HCT116 (cell line): Measurements from ENCODE around the gene P4HB. TPM values are rescaled to one million over a fixed set of nuclear protein-coding genes. Genes with fewer than 3 reads are reported as not detected.
A peak's percentile ranks its signal among the peaks of the same experiment; 100 is the strongest.

Experiments
- ATAC-seq: fragments of 200-7000 bp; cut with Tn5 transposase; 2 replicates; pipeline ENCODE4 v1.9.1; 2020; ENCODE audit warnings: mild to moderate bottlenecking, moderate library complexity
- BruUV-seq: library from RNA; stranded (reverse); fragments of 400-500 nt; replicated peaks from 2 replicates; lab custom pipeline; 2021; lab: Mats Ljungman, UMichigan
- CTCF ChIA-PET: fragments of 300-600 bp; sonication (Branson Sonifier 250); formaldehyde crosslinking; loops from one replicate; lab custom pipeline; 2021; ENCODE audit warnings: antibody characterized with exemption; lab: Charles Lee
- POLR2A ChIA-PET: fragments of 300-600, 350-600 bp; sonication (Branson Sonifier 250); formaldehyde crosslinking; loops from one replicate; lab custom pipeline; 2021; ENCODE audit warnings: antibody characterized with exemption; lab: Charles Lee
- RAD21 ChIA-PET, 2 experiments: fragments of 300-600 bp; sonication (Branson Sonifier 250); formaldehyde crosslinking; loops; one replicate each; lab custom pipeline; 2023; ENCODE audit warnings: low total read pairs in 2 of 2; ENCODE audit not compliant: uncharacterized antibody in 2 of 2, unreplicated experiment in 2 of 2, low non-redundant PET in 1 of 2; lab: Charles Lee
- DNase-seq: peaks from one replicate; pipeline ENCODE4 v3.0.0-alpha.2; 2010; ENCODE audit warnings: low read depth, low spot score
- H2AFZ ChIP-seq: fragments of 200-600 bp; shearing (Covaris generic), sonication (generic); 2 replicates; pipeline ENCODE4 v1.6.1; 2017; ENCODE audit warnings: low read depth, mixed run types, mixed read lengths, antibody characterized with exemption, low read length; ENCODE audit not compliant: poor library complexity, severe bottlenecking
- H3K27ac ChIP-seq: 2 replicates; pipeline ENCODE4 v1.5.1; 2012; ENCODE audit warnings: low read depth, low read length
- H3K27me3 ChIP-seq: fragments of 200-600 bp; sonication (generic); 2 replicates; pipeline ENCODE4 v1.6.1; 2016; ENCODE audit warnings: mixed run types, low read length, mixed read lengths; ENCODE audit not compliant: insufficient read depth
- H3K36me3 ChIP-seq, 2 experiments: fragments of 200-500 bp in 1 of 2; fragments of 200-600 bp in 1 of 2; sonication (Bioruptor generic) in 1 of 2; sonication (generic) in 1 of 2; 2 replicates each; pipeline versions ENCODE4 v1.5.1 to v1.6.1; 2014 to 2016; ENCODE audit warnings: low read length in 2 of 2, inconsistent platforms in 1 of 2, mixed read lengths in 1 of 2, mixed run types in 1 of 2; ENCODE audit not compliant: insufficient read depth in 2 of 2, control insufficient read depth in 1 of 2
- H3K4me1 ChIP-seq, 2 experiments: fragments of 200-600 bp in 1 of 2; sonication (generic) in 1 of 2; 2 replicates each; pipeline versions ENCODE4 v1.5.1 to v1.6.1; 2012 to 2017; ENCODE audit warnings: low read length in 2 of 2, inconsistent platforms in 1 of 2, mild to moderate bottlenecking in 1 of 2, mixed read lengths in 1 of 2, mixed run types in 1 of 2, moderate library complexity in 1 of 2; ENCODE audit not compliant: insufficient read depth in 2 of 2, control insufficient read depth in 1 of 2
- H3K4me2 ChIP-seq: fragments of 200-600 bp; sonication (generic); 2 replicates; pipeline ENCODE4 v1.6.1; 2017; ENCODE audit warnings: mixed run types, low read length, mixed read lengths
- H3K4me3 ChIP-seq, 2 experiments: fragments of 200-600 bp in 1 of 2; sonication (generic) in 1 of 2; replicated peaks in 1 of 2; 2 replicates each; pipeline ENCODE4 v1.5.1; 2011 to 2016; ENCODE audit warnings: low read length in 2 of 2, control low read depth in 1 of 2, low read depth in 1 of 2, mild to moderate bottlenecking in 1 of 2, mixed read lengths in 1 of 2, mixed run types in 1 of 2
- H3K79me2 ChIP-seq: fragments of 200-600 bp; sonication (generic); 2 replicates; pipeline ENCODE4 v1.6.1; 2017; ENCODE audit warnings: mild to moderate bottlenecking, mixed run types, low read length, moderate library complexity, mixed read lengths; ENCODE audit not compliant: insufficient read depth
- H3K9ac ChIP-seq: fragments of 200-600 bp; sonication (generic); 2 replicates; pipeline ENCODE4 v1.6.1; 2016; ENCODE audit warnings: low read length, mixed read lengths
- H3K9me2 ChIP-seq: fragments of 200-600 bp; sonication (generic), shearing (Covaris generic); 2 replicates; pipeline ENCODE4 v1.6.1; 2017; ENCODE audit warnings: mixed run types, mild to moderate bottlenecking, moderate library complexity; ENCODE audit not compliant: insufficient read depth
- H3K9me3 ChIP-seq, 2 experiments: fragments of 200-500 bp in 1 of 2; fragments of 200-600 bp in 1 of 2; sonication (Bioruptor generic) in 1 of 2; sonication (generic) in 1 of 2; 2 replicates each; pipeline ENCODE4 v1.6.1; 2014 to 2017; ENCODE audit warnings: low read length in 2 of 2, mixed read lengths in 2 of 2, inconsistent platforms in 1 of 2, low read depth in 1 of 2, mild to moderate bottlenecking in 1 of 2, mixed run types in 1 of 2, moderate library complexity in 1 of 2; ENCODE audit not compliant: control insufficient read depth in 1 of 2, insufficient read depth in 1 of 2
- H4K20me1 ChIP-seq: fragments of 200-600 bp; sonication (generic), shearing (Covaris generic); 2 replicates; pipeline ENCODE4 v1.6.1; 2017; ENCODE audit warnings: mixed run types, mild to moderate bottlenecking, moderate library complexity; ENCODE audit not compliant: insufficient read depth
- ELF1 ChIP-seq: IDR thresholded peaks from 2 replicates; pipeline ENCODE4 v1.6.1; 2012; ENCODE audit warnings: low read depth, borderline replicate concordance
- ZFX ChIP-seq: fragments of 450-650 bp; IDR thresholded peaks from 2 replicates; pipeline ENCODE4 v1.6.1; 2017
- intact Hi-C: fragments of 100-400 bp; cut with micrococcal nuclease; formaldehyde crosslinking; loops from 2 replicates; pipeline ENCODE4 v1.10.0; 2022
- total RNA-seq: library from RNA; stranded (reverse); gene quantifications from one replicate; pipeline ENCODE4 v1.2.1, GENCODE V29; 2021; ENCODE audit not compliant: unreplicated experiment
- TF ChIP-seq, protein P1 (sequence below), 3 experiments: fragments of 200-600 bp in 1 of 3; sonication (generic) in 1 of 3; IDR thresholded peaks in 2 of 3; conservative IDR thresholded peaks in 1 of 3; 2 replicates each; pipeline ENCODE4 v1.5.1; 2012 to 2017; ENCODE audit warnings: low read depth in 2 of 3, low read length in 2 of 3, antibody characterized with exemption in 1 of 3, borderline replicate concordance in 1 of 3, control low read depth in 1 of 3, mild to moderate bottlenecking in 1 of 3, mixed read lengths in 1 of 3, mixed run types in 1 of 3, moderate library complexity in 1 of 3; ENCODE audit not compliant: insufficient read depth in 1 of 3

Gene P4HB
- total RNA-seq, 1 experiment from 2014 or later = 1,043 TPM

DNA sequence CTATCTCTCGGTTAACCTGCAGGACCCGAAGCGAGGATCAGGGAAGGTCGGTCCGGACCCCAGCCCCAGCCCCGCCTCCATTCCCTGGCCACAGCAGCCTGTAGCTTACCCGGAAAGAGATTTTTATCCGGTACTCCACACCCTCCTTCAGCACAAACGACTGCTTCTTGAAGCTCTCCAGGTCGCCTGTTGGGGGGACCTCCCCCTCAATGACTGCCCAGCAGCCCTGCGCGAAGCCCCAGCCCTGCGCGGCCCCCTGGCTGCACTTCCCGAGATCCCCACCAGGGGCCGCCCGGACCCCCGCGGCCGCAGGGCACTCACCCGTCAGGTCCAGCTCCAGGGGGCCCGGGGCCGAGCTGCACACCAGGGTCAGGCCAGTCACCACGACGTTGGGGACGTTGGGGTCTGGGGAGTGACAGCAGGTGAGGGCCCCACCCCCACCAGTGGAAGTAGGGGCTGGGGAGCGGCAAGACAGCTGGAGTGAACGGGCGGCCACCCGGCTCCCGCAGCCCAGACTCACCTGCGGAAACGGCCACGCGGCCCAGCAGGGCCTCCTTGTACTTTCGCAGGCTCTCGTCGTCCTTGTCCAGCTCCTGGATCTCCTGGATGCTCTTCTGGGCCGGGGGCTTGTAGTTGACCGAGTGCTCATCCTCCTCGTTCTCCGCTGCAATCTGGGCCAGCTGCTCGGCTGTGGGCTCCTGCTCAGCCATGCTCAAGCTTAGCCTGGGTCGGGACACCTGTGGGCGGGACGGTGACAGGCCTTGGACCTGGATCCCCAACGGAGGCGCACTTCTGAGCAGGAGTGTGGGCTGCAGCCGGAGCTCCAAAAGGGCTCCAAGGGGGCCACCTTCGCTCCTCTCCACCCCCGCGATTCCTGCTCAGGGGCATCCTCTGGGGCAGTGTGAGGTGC, 9.1 kb upstream of the P4HB start:
- H3K27me3 ChIP-seq = no peaks in the 10 kb centered on the region
- H3K4me2 ChIP-seq = peak overlapping the region; percentile 86
- peaks cover 52% of the 10 kb centered on the region for H3K79me2 ChIP-seq
- CTCF ChIA-PET = interaction anchor here (0.7 to 2.7 kb wide), 8 partner anchors 9 to 168 kb away, joined by 3 to 27 read pairs (median 4); partner anchors contain the start of genes CENPX, DCXR, LRRC45 and MAFG
- no peak for TF ChIP-seq ELF1
- TF ChIP-seq, protein P1, sequence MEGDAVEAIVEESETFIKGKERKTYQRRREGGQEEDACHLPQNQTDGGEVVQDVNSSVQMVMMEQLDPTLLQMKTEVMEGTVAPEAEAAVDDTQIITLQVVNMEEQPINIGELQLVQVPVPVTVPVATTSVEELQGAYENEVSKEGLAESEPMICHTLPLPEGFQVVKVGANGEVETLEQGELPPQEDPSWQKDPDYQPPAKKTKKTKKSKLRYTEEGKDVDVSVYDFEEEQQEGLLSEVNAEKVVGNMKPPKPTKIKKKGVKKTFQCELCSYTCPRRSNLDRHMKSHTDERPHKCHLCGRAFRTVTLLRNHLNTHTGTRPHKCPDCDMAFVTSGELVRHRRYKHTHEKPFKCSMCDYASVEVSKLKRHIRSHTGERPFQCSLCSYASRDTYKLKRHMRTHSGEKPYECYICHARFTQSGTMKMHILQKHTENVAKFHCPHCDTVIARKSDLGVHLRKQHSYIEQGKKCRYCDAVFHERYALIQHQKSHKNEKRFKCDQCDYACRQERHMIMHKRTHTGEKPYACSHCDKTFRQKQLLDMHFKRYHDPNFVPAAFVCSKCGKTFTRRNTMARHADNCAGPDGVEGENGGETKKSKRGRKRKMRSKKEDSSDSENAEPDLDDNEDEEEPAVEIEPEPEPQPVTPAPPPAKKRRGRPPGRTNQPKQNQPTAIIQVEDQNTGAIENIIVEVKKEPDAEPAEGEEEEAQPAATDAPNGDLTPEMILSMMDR (IDR thresholded peaks at IDR 0.05 in 2 of 3, conservative IDR thresholded peaks at IDR 0.05 in 1 of 3; ENCODE audit: borderline replicate concordance in 1 of 3, insufficient read depth in 1 of 3, low read depth in 2 of 3, low read length in 2 of 3) = peak in 2 of 3 experiments; percentile 97 to 98; a peak in 4 of 6 replicates
- TF ChIP-seq ZFX = peak; percentile 45; the same call in 1 of the 2 replicates
- no TSS peak for BruUV-seq
- DNase-seq = no peak
- no peaks in the 10 kb centered on the region for H3K9me2 ChIP-seq
- no peak overlapping the region for H2AFZ ChIP-seq
- H3K4me1 ChIP-seq = peaks cover 38 to 83% of the 10 kb centered on the region in 2 experiments
- intact Hi-C loops = loop anchor here (1.0 to 5.0 kb wide), 2 partner anchors 58 to 152 kb away; partner anchors contain the start of gene MAFG
- POLR2A ChIA-PET = interaction anchor here (0.6 to 1.6 kb wide), 5 partner anchors 9 to 152 kb away, joined by 3 to 5 read pairs (median 3); partner anchors contain the start of gene P4HB
- peak overlapping the region; percentile 71 to 95 for H3K4me3 ChIP-seq
- no peaks in the 10 kb centered on the region for H3K9me3 ChIP-seq
- peak; percentile 17 for ATAC-seq
- peak overlapping the region; percentile 99 for H3K9ac ChIP-seq
- peak overlapping the region; percentile 99 for H3K27ac ChIP-seq
- RAD21 ChIA-PET = interaction anchor here in 1 of 2 experiments (0.8 kb wide), 1 partner anchor 40 kb away, joined by 3 read pairs; no protein-coding TSS in a partner anchor
- peaks cover 4% of the 10 kb centered on the region; the same call in 1 of the 2 replicates for H4K20me1 ChIP-seq
- H3K36me3 ChIP-seq = peaks cover 9 to 21% of the 10 kb centered on the region in 2 experiments; a peak in 3 of 4 replicates
